NCI-H2171 treated with DMSO at 0.1 percent for 48 hours (cell line): ENCODE results near the gene DYSF.

Source experiments
- DNase-seq: peaks from one replicate; lab custom pipeline; 2025; lab: John Stamatoyannopoulos, UW

Gene DYSF

DNA sequence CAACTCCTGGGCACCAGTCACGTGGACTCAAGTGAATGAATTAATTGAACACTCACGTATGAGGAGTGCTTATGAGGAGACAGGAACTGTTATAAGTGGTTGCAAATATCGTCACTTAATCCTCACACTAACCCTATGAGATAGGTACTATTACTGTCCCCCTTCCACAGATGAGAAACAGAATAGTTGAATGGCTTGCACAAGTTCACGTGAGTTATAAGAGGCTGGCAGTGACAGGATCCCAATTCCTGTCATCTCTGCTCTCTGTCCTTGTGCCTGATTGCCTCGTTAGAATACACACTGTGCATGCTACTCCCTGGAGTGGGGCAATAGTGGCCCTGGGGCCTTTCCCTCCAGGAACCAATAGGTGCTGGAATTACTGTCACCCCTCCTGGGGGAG is 253.5 kb downstream of the DYSF start:
- DNase-seq: no peak

DNA sequence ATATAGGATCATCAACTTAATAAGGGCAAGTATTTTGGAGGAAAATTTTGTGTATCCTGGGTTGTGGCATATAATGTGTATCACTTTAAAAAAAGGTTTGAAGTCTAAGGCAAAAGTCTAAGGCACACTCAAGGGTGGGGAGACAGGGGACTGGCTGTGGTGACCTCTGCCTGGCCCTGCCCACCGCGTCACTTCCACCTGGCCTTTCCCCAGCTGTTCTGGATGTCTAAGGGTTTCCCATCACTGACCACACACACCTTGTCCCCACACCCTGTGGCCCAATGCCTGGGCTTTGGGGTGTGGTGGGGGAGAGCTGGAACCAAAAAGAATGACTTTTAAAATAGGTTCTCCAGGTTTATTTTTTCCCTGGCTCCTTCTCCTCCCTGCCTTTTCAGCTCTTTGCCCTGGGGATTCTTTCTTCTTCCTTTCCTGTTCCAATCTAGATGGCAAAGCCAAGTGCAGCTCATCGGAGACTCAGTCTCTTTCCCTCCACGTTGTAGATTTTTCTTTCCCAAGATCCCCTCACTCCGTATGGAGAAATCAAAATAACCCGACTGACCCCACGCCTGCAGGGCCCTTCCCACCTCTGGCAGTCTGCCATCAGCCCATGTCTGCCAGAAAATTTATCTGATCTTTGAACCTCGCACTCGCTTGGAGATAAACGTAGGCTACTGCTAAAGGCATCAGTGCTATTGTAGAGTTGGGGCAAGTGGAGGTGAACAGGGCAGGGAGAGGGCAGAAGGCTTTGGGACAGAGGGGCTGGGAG is 257.2 kb downstream of the DYSF start:
- DNase-seq: no peak

DNA sequence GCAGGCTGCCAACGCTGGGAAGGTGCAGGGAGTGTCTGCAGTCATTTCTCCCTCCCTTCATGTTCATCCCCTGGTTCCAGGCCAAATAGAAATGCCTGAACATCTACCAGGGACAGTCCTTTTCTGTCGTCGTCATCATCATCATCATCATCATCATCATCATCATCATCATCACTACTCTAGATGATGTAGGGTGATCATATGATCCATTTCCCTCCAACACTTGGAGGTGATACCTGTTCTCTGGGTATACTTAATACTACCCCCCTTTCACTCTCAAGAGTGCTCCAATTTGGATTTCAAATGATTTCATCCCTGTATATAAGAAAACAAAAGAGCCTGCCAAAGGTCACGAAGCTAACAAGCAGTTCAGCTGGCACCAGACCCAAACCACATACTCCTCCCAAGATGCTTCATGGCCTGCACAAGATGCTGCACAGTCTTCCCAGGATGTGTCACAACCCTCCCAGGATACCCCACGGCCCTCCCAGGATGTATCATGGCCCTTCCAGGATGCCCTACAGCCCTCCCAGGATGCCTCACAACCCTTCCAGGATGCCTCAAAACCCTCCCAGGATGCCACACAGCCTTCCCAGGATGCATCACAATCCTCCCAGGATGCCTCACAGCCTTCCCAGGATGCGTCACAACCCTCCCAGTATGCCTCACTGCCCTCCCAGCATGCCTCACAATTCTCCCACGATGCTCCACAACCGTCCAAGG is 257.9 kb downstream of the DYSF start:
- DNase-seq: no peak

DNA sequence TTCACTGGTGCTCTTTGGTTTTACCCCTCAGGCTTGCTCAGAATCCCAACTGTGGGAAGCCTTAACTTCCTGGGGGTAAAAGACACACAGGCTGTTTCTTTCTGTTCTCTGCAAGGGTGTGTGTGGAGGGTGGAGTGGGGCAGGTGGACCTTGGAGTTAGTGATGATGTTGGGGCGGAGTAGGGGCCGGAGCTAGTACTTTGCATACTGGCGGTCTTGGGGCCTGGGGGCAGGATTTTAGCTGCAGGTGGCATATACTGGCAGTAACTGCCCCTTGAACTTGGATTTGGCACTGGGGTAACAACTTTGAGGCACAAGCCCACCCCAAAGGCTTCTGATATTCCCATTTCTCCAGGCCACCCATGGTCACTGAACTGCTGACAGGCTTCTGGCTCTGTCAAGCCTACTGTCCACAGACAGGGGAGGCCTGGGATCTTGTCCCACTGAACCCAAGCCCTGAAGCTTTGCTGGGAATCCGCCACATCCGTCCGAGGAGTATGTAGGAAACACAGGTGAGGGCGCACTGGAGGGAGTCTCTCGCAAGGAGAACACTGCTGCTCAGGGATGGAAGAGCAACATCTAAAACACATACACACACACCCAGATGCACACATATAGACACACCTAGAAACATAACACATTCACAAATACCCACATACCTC is 258.9 kb downstream of the DYSF start:
- DNase-seq: no peak

DNA sequence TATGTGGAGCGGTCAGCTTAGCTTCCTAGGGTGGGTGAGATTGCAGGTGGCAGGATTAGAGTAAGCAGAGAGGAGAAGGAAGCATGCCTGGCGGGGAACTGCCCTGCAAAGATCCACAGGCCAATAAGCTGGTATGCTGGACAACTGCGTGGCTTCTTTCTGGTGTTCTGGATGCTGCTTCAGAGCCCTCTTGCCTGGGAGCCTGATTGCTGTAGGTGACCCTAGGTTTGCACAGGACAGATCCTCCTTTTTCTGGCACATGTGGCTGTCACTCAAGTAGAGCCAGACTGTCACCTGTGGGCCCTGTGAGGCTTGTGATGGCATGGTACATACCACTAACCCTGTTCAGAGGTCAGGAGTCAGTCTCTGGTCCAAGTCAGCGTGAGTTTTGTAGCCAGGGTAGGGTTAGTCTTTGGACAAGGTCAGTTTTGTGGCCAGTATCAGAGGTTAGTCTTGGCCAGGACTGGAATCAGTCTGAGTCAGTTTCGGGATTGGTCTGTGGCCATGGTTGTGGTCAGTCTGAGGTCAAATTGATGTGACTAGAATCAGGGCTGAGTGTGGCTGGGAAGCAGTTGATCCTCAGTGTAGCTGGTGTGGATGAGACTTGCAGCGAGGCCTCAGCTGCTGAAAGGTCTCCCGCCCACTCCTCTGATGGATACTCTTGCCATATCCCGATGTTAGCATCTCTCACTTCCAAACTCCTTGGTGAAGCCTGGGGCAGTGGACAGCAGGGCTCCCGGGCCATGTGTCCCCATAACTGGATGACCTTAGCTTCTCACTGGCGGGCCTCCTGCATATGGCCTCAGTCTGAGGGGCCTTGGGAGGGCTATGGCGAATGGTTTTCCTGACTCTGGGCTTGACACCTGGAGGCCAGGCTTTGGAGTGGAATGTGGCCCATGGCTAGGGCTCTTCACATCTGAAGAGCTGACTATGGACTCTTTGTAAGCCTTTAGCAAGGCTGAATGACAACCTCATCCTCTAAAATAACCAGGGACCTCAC is 260.5 kb downstream of the DYSF start:
- no peak for DNase-seq

DNA sequence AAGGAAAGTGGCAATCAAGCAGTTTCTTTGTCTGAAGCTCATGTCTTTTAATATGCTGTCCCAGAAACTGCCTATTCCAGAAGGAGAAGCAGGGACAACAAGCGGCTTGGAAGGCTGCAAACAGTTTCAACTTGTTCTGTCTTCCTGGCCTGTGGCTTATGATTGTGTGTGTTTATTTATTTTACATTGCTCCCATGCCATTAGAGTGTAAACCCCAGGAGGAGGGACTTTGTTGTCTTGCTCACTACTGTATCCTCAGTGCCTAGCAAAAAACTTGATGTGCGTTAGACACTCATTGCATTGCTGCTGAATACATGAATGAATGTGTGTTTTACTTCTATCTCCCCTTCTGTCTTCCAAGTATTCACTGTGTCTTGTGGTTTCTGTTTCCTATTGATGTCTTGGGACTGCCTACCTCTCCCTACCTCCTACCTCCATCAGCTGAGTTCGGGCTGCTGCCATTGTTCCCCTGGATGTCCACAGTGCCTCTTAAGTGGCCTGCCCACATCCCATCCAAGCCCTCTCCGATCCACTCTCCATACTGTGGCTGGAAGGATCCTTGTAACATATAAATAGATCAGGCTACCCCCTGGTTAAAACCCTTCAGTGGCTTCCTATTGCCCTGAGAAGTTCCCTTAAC is 261.4 kb downstream of the DYSF start:
- no peak for DNase-seq

DNA sequence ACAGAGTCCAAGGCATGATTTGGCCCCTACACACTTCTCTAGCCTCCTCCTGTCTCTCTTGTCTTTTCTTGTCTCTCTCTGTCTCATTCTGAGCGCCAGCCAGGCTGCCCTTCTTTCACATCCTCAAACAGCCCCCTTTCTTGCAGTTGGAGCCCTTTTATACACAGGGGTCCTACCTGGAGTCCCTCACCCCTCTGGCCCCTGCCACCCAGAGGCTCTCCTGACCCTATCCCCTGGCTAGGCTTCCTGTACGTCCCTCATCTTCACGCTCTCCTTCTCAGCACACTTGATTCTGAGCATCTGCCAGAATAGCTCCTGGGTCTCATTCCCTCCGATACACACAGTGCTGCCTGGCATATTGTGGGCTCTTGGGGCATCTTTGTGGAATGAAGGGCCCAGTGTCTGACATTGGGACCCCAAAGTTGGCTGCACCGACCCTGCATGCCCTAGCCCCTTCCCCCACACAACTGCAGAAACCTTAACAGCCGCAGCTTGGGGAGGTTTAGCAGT is 261.9 kb downstream of the DYSF start:
- no peak for DNase-seq

DNA sequence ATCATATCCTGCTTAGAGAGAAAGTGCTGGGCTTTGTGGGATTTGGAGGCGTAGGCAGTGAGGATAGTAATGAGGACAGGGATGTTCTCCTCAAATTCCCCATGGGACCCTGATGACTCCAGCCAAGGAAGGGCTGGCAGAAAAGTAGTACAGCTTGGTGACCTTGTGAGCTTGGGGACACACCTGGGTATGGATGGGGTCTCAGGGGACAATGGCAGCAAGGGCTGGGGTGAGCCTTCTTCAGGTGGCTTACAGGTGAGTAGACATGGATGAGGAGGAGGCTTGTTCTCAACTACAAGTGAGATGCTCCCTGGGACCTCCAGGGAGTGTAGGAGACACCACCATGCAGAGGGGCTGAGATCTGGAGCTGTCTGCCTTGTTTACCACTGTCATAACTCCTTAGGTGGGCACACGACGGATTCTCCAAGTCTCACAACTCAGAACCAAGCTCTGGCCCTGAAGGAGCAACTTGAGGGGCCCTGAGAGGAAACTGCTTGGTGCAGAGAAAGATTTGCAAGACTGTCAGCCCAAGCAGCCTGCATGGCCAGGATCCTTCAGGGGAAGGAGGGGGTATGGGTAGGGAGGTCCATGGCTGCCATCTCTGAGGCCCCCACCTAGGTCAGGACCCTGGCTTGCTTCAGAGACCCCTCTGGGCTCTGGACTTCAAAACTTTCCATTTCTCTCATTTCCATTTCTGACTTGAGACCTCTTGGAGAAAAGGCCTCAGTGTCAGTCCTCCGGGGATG is 262.8 kb downstream of the DYSF start:
- no peak for DNase-seq

DNA sequence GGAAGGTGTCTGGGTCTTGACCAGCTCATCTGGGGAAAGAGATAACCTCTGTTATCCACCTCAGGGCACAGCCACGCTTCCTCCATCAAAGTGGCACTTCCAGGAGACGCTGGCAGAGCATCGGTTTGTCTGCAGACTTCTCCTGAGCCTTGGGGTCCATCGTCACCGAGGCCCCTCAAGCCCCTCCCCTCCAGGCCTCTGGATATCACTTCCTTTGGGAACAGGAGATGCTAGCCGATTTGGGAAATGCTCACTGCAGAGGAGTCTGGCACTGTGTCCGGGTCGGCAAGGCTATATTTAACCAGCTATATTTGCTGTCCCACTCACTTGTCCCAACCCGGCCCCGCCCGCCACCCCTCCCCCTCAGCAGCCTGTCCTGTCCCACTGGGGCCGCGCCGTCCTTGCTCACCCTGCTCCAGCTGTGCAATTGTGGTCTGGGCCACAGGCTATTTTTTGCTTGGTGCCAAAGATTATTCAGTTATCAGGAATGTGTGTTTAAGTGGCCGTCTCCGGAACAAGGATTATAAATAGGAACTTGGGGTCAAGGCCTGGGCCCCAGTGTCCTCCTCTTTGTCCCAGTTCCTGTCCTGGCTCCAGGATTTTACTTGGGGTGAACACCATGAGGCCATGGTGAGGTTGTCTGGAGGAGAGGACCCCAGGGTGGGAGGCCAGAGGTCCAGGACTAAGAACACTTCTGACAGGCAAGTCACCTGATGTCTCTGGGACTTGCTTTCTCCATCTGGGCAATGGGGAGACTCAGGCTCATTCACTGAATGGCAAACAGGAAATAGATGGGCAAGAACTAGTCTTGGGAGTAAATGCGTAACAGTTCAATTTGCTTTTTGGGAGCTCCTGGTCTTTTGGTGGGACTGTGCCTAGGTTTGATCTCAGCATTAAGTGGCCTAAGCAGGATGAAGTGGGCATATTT is 263.6 kb downstream of the DYSF start:
- DNase-seq: no peak

DNA sequence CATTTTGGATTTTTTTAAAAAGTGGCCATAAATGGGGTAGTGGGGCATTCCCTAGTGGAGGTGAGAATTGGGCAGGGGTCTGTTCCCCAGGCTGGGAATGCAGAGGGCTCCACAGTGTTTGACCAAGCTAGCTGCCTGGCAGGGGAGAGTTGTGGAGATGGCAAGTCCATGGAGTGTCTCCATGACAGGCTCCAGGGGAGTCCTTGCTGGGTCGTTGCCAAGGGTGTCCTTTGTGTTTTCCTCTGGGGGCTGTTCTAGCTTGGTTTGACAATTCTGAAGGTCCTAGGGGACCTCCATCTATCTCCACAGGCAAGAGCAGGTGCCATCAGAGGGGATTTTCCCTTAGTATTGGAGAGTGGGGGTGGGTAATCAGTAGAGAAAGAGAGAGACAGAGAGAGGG is 265.3 kb downstream of the DYSF start:
- no peak for DNase-seq

DNA sequence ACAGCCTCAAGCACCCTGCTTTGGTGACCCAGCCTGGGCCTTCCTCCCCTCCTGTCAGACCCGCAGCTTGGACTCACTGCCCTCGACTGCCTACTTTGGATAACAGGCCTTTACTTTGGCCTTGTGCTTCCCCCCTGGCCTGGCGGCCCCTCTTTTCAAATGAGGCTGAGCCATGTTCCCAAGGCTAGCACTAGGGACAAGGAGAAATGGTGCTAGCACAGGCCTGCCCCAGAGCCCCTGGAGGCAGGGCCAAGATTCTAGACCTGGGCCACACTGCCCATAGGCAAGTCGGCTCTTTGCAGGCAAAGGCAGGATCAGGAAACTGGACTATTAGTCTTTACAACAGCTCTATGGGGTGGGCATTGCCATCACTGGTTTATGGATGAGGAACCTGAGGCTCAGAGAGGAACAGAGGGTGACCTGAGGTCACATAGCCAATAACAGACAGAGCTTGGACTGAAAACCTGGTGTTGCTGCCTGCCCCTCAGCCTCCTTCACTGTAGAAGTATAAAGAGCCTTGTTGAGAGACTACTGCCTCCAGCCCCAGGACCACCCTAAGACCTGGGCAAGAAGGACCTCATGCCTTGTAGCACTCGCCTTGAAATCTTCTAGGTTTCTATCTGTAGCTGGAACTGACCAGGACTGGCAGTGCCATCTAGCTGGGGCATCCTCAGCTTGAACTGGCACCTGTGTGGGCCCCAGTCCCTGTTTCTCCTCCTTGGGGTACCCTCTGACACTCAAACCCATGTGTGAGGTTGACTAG is 266.3 kb downstream of the DYSF start:
- no peak for DNase-seq

DNA sequence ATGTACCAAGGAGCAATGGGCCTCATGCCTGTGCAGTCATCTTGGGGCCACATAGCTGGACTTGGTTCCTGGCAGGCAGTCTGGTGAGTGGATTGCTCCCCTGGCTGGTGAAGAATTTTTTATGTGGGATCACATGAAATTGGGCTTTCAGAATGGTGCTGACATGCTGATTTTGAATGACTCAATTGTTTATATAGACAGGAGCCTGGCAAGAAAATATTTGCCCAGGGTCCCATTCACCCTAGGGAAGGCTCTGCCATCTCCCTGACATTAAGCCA is 266.9 kb downstream of the DYSF start:
- no peak for DNase-seq

DNA sequence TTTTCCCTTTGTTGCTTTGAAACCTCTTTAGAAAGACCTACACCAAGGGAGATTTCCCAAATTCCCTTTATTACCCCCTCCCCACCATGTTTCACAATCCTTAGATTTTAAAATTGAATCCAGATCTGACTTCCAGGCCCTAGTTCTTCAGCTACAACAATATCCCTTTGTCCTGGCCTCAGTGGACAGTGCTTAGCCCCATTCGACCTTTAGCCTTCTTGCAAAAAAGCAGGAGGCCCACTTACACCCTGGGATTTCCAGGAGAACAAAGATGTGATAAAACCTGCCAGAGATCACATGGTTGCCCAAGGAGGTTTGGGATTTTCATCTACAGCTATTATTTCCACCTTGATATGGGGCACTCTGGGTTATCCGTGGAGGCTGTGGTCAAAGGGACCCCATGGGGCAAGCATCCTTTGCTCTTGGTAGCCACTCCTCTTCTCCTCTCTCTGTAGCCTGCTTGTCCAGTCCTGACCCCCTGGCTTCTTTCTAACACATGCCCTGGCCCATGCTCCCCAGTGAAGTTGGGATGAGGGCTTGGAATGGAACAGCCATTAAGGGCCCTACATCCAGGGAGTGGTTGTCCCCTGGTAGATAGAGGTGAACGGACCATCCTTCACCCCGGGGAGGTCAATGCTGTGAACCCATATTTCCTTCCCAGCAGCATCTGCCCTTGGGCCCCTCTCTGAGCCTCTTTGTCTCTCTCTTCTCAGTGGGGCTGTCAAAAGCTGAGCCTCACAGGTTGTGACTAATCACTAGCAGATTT is 267.4 kb downstream of the DYSF start:
- DNase-seq: no peak

DNA sequence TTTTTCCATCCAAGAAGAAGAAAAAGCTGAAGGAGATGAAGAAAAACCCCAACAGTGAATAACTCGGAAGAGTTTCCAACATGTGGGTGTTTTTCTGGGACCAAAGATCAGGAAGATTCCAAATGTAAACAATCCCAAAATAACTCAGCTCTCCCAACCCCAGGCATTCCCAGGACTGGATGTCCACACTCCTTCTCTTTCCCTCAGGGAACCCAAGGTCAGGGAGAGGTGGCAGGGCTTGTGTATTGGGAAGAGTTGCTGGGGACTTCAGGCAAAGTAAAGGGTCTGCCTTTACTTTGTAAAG is 268.0 kb downstream of the DYSF start:
- no peak for DNase-seq

DNA sequence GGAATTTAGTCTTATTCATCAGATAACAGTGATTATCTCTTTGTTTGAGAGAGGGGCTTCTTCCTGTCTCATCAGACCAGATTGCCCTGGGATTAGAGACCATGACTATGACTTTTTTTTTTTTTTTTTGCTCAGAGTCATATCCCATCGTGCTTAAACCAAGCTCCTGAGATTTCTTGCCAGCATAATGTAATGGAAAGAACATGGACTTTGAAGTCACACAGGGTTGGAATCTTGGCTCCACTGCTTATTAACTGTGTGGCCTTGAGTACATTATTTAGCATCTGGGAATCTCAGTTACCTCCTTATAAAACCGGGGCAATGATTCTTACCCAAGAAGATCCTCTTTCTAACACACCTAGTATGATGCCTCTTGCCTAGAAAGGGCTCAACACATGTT is 268.3 kb downstream of the DYSF start:
- DNase-seq: no peak

DNA sequence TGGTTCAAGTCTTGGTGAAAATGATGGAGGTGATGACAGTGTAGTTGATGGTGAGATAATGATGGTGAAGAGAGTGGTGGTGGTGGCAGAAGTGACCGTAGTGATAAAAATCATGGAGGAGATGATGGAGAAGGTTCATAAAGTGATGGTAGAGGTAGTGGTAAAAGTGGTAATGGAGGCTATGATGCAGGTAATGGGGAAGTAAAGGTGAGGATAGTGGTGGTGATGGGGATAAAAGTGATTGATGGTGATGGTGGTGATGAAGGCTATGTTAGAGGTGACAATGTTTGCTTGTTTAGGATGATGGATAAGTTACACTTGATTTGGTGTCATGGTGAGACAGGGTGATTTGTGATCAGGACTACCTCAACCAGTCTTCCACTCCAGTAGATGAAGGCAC is 268.9 kb downstream of the DYSF start:
- no peak for DNase-seq

DNA sequence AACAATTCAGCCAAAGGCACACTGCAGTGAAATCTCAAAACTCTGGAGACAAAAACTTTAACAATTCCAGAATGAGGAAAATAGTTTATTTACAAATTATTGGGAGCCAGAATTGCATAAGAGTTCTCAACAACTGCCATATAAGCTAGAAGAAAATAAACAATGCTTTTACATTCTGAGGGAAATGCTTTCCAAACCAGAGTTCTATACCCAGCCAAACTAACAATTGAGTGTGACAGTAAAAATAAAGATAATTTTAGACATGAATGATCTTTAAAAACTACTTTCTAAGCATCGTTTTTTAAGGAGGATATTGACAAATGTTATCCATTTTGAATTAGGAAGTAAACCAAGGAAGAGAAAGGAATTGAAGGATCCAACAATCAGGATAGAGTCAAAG is 271.4 kb downstream of the DYSF start:
- DNase-seq: no peak

DNA sequence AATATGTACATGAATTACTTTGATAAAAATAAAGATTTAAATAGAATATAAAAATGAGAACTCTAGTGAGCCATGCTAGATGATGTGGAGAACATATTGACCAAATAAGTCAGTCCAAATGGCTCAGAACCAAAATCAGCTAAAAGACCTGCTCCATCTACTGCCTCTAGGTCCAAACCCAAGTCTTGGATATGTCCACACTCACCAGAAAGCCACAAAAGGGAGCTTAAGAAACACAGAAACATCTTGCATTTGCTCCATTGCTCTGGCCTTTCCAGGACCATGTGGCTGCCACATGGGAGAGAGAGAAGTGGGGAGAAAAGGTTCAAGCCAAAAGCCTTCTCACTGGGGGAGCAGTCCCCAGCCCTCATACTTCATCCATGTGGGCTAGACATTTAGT is 272.5 kb downstream of the DYSF start:
- DNase-seq: no peak
